ENCODE data around the gene KRR1.

KRR1 gene

DNA sequence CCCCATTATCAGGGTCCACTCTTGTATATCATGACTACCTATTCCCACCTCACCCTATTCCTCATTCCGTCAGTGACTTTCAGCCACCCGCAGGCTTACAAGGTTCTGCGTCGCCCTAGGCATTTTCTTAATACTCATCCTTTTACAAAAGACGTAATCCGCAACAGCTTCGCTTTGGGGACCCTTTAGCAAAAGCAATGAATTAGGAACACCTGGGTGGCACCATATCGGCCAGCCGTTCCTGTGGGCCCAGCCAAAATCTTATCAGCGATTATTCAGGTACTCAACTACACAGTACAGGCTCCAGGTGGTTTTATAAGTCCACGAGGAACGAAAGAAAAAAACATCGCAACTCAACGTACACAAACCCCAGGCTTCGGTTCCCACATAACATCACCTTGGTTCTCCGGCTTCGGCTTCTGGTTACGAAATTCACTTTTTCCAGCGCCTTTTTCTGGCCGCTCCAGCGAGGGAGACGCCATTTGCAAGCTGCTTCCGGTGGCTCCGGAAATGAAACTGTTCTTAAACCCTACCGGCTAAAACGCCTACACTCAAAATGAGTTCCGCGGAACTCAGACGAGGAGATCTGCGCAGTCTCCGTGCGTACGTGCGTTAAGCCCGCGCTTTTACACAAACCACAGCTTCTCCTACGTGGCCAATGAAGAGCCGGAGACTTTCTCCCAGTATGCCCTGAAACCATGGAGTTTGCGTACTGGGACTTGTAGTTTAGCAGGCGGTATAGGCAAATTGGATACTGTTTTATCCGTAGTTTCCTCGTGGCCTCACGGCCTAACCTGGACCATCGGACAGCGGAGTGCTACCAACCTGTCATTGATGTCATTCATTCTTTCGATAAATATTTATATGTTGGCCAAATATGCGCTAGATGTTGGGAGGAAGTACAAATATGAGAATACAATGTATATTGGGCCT, at the start of gene KRR1:
Gene KRR1, minus strand, starts transcription at position 494 of the 933 bp plus-strand sequence. Its CDS starts 12 bp downstream, at position 482.
- peak; percentile 93 for DNase-seq

DNA sequence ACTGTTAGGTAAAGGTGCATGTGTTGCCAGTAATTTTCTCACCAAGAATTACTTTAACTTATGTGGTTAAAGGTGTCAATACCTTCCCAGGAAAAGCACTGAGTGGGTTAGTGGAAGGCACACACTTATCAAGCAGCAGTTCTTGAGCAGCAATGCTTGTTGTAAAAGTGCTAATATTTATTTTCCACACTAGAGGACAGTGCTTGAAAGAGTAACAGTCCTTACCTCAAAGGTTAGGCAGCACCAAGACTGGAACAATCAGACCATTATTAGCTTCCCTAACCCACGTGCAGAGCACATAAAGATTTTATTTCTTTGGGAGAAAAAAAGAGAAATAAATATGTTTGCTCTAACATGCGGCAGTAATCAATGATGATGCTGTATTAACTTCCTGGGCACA, 48.8 kb upstream of the KRR1 start:
- no peak for DNase-seq

DNA sequence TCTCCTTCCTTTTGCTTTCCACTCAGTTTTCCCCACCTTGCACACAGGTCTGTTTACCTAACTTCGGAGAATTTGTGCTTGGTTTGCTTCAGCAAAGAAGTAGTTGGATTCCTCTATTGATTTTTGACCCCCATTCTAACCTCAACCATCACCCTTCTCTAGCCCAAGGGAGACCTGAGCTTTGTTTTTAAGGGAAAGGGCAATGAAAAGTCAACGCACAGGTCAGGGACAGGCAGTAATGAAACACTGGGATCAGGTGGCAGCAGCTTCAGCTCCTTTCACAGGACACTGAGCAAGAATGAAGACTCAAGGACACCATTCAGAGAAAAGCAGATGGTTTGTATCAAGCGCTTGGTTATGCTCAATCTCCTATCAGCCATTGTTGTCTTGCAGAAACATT, 46.9 kb upstream of the KRR1 start:
- DNase-seq, result no peak

DNA sequence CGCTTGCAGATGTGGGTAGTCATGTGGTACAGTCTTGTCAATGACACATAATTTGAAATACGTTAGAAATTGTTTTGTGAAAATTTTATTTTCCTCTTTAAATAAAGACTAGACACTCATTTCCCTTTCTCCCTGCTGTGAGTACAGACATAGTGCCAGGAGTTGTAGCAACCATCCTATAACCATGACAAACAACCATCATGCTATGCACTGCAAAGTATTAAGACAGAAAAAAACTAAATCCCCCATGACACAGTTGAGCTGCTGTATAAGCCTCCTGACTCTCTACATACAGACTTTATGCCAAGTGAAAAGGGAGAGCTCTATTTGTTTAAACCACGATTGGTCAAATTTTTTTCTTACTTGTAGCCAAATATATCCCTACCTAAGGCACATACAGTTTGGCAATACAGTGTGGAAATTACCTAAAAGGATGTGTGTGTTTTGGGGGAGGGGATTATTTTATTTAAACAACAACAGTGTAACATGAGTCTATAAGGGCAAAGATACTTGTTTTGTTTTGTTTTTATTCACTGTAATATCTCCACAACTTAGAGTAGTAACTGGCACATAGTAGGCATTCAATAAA, 45.0 kb upstream of the KRR1 start:
- no peak for DNase-seq

DNA sequence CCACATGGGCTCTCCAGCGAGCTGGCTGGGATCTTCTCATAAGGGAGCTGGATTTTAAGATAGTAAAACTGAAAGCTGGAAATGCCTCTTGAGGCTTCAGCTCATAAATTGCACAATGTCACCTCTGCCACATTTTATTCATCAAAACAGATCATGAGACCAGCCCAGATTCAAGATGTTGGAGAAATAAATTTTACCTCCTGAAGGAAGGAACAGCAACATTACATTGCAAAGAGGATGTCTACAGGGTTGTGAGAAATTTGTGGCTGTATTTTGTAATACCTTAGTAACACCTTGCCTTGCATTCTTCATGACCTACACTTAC, 43.1 kb upstream of the KRR1 start:
- DNase-seq, result no peak

DNA sequence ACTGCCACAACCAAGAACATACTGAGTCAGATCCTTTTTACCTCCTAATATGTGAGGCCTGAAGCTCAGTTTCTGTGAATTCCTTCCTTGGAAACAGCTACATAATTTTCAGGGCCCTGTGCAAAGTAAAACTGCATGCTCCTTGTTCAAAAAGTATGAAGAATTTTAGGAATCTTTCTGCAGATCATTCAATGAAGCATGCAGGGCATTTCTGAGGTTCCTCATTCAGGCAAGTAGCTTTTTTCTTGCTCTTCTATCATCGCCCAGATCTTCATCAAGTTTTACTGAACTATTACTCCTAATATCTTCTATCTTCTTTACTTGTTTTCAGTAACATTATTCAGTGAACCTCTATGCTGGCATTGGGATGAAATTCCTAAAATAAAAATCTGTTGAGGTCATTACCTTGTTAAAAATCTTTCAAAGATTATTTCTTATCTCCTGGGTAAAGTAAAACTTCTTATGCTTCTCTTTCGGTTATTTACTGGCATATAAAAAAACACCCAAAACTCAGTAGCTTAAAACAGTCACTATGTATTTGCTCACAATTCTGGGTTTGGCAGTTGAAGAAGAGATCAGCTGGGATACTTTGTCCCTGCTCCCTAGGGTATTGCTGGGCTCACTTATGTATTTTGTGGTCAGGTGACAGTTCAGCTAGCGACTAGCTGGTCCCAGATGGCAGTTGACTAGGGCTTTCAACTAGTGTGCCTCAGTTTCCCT, 42.6 kb upstream of the KRR1 start:
- DNase-seq, result no peak

DNA sequence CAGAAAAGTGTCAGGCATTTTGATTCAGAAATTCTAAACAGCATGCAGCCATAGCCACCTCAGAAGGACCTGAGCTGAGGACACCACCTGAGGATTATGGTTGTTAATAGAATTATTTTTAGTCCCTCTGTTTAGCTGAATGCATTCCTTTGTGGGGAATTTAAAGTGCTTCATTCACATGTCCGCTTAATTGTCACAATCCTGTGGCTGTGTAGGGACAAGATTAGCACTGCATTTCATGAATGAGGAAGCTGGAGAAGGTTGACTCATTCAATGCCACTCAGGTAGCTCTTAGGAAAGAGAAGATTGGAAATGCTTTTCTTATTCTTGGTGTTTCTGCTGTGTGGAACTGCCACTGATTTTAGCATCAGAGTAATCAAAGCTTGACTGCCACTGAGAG, 42.0 kb upstream of the KRR1 start:
- no peak for DNase-seq

DNA sequence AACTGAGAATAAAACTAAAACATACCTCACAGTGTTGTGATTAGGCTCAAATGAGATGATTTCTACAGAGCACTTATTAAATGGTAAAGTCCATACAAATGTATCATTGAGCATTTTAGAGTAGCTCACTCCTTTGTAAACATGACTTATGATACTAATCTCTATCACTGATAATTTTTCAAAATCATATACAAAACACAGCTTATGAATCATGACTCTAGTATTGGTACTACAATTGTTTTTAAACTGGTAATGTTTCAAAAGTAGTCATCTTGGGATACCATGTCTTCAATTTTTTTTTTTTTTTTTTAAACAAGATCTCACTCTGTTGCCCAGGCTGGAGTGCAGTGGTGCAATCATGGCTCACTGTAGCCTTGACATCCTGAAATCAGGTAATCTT, 40.1 kb upstream of the KRR1 start:
- no peak for DNase-seq

DNA sequence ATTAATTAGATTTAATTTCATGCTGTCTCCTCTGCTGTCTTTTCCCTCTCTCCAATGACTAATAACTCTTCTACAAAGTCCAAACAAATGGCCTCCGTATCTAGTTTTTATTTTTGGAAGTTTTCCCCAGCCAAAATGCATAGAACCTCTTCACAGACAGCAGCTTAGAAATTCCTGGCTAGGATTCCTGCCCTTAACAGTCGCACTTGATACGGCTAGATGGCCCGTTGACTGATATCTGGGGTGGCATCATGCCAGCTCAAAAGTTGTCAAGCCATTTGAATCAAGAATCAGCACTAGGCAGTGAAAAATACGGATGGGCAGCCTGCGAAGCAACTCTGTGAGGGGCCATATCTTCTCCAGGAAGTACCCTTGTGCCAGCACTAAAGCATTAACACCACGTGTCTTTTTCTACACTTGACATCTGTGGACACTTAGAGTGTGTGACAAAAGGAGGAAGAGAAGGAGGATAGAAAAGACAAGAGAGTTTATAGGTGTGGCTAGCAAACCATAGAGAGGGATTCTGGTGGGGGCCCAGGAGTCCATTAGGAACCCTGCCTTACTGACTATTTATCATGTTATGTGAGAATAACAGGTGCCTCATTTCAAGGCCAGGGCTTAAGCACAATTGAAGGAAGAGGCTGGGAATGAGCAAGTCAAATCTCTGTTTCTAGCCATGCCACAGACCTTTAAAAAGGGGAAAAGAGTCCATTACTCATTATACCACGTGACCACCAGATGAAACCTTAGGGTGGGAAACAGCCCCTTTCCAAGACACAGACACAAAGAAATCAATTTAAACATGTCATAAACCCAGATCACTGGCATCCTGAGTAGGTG, 39.2 kb upstream of the KRR1 start:
- DNase-seq, result no peak

DNA sequence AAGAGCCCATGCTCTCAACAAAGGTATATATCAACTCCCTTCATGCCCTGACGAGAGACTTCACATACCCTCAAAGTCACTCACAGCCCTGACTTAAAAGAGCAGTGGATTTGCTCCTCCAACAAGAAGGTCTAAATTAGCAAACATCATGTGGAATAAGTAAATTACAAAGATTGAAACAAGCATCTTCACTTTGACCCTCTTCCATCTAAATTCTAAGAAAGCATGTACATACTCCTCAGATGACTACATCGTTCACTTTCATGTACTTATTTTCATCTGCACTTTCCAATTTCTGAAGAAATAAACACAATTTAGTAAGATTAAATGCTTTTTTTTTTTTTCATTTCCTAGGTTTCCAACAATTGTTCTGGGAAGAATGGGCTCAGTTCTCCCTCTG, 38.6 kb upstream of the KRR1 start:
- no peak for DNase-seq

DNA sequence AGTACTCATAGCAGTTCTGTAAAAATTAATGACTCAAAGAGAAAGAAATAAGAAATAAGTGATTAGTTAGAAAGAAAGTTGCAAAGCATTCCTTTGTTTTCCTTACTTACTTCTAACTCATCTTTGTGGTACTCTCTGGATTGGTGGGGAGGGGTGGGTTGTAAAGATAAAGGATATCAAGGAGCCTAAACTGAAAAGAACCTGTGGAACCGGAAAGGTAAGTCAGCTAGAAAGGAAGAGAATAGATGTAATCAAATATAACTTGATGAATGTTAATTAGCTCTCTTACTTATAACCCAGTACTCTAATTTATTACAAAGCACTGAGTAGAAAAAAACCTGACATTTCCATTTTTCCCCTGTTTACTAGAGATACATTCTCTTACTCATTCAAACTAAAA, 37.5 kb upstream of the KRR1 start:
- no peak for DNase-seq

DNA sequence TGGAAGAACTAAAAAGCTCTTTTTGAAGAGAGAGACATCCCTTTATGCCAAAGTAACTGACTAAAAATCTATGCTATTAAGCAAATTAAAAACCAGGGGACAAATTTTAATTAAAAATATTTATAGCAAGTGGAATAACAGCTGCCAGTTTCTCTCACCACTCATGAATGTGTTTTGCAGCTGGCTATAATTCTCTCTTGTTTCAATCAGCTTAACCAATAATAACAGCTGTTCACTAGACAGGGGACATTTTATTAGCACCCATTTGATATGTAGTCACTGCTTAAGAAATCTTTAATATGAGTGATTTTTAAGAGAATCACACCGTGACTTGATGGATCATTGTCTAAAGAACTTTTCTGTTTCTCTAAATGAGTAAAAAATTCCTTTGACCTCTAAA, 34.2 kb upstream of the KRR1 start:
- no peak for DNase-seq

DNA sequence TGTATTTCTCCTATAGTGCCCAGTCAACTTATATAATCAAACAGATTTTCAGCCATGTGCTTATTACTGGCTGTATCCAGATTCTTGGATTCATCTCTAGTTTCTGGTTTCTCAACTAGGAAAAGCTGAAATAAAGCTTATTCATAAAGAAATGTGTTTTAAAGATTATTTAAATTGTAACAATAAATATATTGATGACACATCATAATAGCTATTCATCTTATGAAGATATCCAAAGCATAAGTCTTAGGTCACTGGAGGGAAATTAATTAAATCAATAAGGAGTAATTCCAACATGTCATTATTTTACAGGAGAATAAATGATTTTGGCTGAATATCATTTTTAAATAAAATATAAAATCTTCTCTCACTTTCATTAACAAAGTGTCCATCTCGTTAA, 32.1 kb upstream of the KRR1 start:
- no peak for DNase-seq

DNA sequence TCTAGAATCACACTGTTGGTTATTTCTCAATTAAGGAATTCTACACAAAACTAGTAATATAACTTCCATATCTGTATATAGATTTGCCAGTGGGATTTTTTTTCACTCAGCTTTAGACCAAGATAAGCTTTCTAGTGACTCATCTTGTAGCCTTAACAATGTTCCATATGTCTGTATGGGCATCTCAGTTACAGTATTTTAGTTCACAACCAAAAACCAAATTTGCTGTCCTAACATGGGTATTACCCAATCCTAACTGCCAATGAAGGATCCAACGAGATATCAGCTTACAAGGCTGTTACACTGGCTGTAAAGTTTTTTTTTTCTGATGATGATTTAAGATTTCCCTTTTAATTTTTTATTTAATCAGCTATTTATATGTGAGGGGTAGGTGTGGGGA, 31.5 kb upstream of the KRR1 start:
- DNase-seq, result no peak

DNA sequence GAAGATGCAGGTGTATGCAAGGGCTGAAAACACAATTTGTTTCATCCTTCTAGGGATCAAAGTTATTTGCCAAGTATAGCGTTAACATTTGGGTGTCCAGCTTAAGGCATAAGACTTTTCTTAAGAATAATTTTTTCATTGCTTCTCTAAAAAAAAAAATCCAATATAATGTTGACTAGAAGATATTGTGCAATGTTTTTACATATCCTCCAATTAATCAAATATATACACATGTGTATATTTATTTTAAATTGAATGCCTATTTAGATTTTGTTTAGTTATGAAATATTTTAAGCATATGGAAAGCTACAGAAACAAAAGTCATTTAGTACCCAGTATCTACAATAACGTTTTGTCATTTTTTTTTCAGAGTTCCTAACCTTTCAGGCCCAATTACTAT, 28.5 kb upstream of the KRR1 start:
- no peak for DNase-seq

DNA sequence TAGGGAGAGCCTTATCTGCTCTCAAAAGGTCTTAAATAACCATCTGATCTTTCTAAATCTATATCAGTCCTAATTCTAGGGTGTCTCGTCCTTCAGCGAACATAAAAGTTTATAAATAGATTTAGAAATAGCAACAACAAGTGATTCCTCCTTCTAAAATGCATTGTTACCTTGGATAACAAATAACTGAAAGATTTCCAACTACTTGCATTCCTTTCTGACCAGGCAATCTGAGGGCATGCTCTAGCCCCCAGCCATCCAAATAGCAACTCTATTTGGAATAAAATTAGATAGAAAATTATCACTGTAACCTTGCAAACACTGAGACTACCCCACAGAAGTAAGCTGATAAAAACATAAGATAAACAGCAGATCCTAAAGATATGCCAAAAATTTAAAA, 21.8 kb upstream of the KRR1 start:
- no peak for DNase-seq

DNA sequence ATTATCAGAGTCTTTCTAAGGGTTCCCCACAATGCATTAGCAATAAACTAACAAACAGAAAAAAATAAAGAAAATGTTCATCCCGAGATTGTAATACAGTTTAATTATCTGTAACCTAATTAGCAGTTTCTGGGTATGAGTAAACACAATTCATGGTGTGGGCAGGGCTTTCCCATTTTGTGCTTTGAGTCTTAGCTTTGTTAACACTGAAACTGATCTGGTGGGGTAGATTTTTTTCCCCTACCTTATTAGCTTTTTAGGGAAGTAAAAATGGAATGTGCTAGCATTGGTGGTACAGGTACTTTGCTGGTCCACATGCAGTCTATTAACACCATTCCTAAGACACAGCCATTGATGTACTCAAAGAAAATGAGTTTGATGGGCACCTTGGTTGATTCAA, 18.4 kb upstream of the KRR1 start:
- DNase-seq, result no peak

DNA sequence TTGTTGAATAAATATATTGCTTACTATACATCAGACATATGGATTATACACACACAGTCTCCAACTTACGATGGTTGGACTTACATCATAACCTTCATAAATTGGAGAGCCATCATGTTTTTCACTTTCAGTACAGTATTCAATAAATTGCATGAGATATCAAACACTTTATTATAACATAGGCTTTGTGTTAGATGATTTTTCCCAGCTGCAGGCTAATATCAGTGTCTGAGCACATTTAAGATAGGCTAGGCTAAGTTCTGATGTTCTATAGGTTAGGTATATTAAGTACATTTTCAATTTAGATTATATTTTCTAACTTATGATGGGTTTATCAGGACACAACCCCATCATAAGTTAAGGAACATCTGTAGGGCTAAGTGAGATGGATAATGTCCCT, 17.9 kb upstream of the KRR1 start:
- DNase-seq, result no peak

DNA sequence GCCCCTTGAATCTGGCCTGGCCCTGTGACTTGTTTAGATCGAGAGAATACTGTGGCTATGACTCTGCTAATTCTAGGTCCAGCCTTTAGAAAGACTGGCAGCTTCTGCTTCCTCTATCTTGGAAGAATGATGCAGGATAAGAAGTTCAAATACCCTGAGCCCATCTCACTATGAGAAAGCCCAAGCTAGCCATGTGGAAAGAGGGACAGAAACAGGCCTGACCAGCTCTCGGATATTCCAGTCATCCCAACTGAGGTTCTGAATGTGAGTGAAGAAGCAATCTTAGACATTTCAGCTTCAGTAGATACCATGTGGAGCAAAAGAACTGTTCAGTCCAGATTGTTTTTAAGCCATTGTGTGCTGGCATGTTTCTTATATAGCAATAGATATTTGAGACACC, 17.3 kb upstream of the KRR1 start:
- no peak for DNase-seq

DNA sequence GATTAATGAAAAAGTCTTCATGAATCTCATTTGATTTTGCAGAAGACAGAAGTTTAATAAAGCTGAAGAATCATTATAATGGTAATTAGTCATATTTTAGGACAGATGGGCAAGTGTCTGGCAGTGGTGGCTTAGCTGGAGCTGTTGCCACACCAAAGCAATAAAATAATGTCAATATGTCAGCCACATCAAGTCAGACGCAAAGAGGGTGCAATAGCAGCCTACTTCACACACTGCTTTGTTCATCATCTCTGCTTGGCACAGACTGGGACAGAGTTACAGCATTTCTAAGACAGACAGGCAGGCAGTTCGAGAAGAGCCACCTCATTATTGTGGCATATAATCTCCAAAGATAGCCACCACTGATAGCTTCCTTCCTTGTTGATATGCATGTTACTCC, 16.9 kb upstream of the KRR1 start:
- DNase-seq, result no peak

DNA sequence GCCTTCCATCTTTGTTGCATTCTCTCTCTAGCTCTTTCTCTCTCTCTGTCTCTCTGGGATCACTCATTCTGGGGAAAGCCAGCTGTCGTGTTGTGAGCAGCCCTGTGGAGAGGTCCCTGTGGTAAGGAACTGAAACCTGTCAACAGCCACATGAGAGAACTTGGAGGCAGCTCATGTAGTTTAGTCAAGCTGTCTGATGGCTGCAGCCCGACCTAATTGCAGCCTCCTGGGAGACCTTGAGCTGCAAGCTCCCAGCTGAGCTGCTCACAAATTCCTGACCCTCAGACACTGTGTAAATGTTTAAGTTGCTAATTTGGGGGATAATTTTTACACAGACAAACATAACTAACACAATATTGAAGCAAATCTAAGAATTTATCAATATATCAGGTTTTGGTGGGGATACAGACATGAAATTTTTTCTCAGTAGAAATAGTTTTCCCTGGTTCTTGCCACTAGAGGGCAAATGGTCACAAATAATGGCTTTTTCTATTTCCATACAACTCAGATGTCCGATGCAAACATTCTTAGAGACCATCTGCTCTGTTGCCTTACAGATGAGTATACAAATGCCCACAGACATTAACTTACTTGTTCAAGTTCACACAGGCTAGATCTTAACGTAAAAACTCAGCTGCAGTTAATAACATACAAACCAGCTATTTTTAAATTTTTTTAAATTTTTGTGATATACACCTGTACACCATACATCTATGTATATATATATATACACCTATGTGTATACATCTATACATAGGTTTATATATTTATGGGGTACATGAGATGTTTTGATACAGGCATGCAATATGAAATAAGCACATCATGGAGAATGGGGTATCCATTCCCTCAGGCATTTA, 15.5 kb upstream of the KRR1 start:
- DNase-seq, result peak; percentile 10

DNA sequence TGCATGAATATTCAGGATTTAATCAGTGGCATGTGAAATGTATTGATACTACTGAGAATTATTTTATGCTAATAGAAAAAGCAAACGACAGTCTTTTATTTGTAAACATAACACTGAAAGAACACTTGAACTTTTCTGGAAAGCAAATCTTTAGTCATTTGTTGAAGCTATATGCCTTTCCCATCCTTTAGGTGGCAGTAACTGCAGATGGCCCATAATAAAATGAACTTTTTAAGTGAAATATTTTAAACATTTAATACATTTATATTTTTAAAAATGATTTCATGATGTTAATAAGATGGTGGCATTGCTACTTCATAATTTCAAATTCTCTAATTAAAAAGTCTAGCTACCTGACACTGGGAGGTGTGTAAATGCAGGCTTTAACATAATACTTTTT, 13.9 kb upstream of the KRR1 start:
- DNase-seq, result no peak
